ENCODE data around the gene MAP3K15. TPM values are rescaled to one million over a fixed set of nuclear protein-coding genes. Genes with fewer than 3 reads are reported as not detected.
"Not testable (repeated sequence)": the region's sequence is repeated elsewhere in the genome, so short reads cannot be mapped to it uniquely, and the experiment has no call there.

MAP3K15 gene
- total and polyA plus RNA-seq, 5 experiments from 2014 or later = 0.22 TPM; not detected in 4

- no peaks in the 10 kb centered on the region for H3K4me1 Mint-ChIP-seq
These were observed 67.2 kb downstream of the MAP3K15 start for GRCh38 chrX:19448077-19448476.

GRCh38 chrX:19446397-19446796, 68.9 kb downstream of the MAP3K15 start:
- Mint-ChIP-seq H3K4me1 (no peaks in the 10 kb centered on the region), H3K27me3 (peaks cover 0 to 3% (median 1%) of the 10 kb centered on the region in 5 donors), H3K27ac (no peak overlapping the region), H3K36me3 (no peaks in the 10 kb centered on the region), H3K9me3 (peaks cover 0 to 1% (median 0%) of the 10 kb centered on the region in 9 donors), H3K4me3 (no peak overlapping the region)
- DNase-seq (no peak), ATAC-seq (no peak)
- POLR2A ChIA-PET = no interaction called here

More at GRCh38 chrX:19448077-19448476, 67.2 kb downstream of the MAP3K15 start:
- peaks cover 0 to 3% (median 1%) of the 10 kb centered on the region in 5 donors for H3K27me3 Mint-ChIP-seq
- ATAC-seq (no peak), DNase-seq (no peak)
- peaks cover 0 to 4% (median 0%) of the 10 kb centered on the region in 9 donors for H3K9me3 Mint-ChIP-seq
- no peak overlapping the region for H3K4me3 Mint-ChIP-seq
- H3K36me3 Mint-ChIP-seq = no peaks in the 10 kb centered on the region
- no peak overlapping the region for H3K27ac Mint-ChIP-seq
- POLR2A ChIA-PET = no interaction called here

- H3K27ac Mint-ChIP-seq, DNase-seq, H3K36me3 Mint-ChIP-seq, POLR2A ChIA-PET, H3K9me3 Mint-ChIP-seq, H3K4me1 Mint-ChIP-seq, H3K4me3 Mint-ChIP-seq, ATAC-seq, H3K27me3 Mint-ChIP-seq: not testable (repeated sequence)
These were observed 69.5 kb downstream of the MAP3K15 start for GRCh38 chrX:19445772-19446171.

GRCh38 chrX:19443869-19444526, 71.3 kb downstream of the MAP3K15 start:
- H3K9me3 Mint-ChIP-seq = no peaks in the 10 kb centered on the region
- no peak overlapping the region for H3K4me3 Mint-ChIP-seq
- POLR2A ChIA-PET = no interaction called here
- DNase-seq (no peak), ATAC-seq (no peak)
- H3K36me3 Mint-ChIP-seq = no peaks in the 10 kb centered on the region
- H3K4me1 Mint-ChIP-seq = no peaks in the 10 kb centered on the region
- no peak overlapping the region for H3K27ac Mint-ChIP-seq
- peaks cover 0 to 5% (median 0%) of the 10 kb centered on the region in 5 donors for H3K27me3 Mint-ChIP-seq

GRCh38 chrX:19440713-19441112, 74.6 kb downstream of the MAP3K15 start:
- ATAC-seq = no peak
- POLR2A ChIA-PET = no interaction called here
- H3K9me3 Mint-ChIP-seq = peaks cover 0 to 5% (median 0%) of the 10 kb centered on the region in 9 donors

GRCh38 chrX:19422661-19423060, 92.6 kb downstream of the MAP3K15 start:
- H3K27me3 Mint-ChIP-seq, ATAC-seq, H3K4me1 Mint-ChIP-seq, DNase-seq, H3K27ac Mint-ChIP-seq, H3K4me3 Mint-ChIP-seq, H3K36me3 Mint-ChIP-seq, POLR2A ChIA-PET: not testable (repeated sequence)
- H3K9me3 Mint-ChIP-seq = peaks cover 0 to 25% (median 6%) of the 10 kb centered on the region in 9 donors

More at GRCh38 chrX:19440713-19441112, 74.6 kb downstream of the MAP3K15 start:
- Mint-ChIP-seq H3K4me3 (no peak overlapping the region), H3K27me3 (peaks cover 0 to 5% (median 3%) of the 10 kb centered on the region in 5 donors), H3K36me3 (peaks cover 0 to 10% (median 0%) of the 10 kb centered on the region in 3 donors), H3K27ac (no peak overlapping the region), H3K4me1 (peaks cover 0 to 2% (median 0%) of the 10 kb centered on the region in 4 donors)
- DNase-seq = no peak

GRCh38 chrX:19410259-19410658, 105.0 kb downstream of the MAP3K15 start:
- POLR2A ChIA-PET = no interaction called here
- Mint-ChIP-seq H3K4me3 (no peak overlapping the region), H3K27ac (no peak overlapping the region), H3K9me3 (peaks cover 0 to 9% (median 2%) of the 10 kb centered on the region in 9 donors), H3K36me3 (peaks cover 0 to 6% (median 0%) of the 10 kb centered on the region in 3 donors), H3K27me3 (peaks cover 5 to 19% (median 11%) of the 10 kb centered on the region in 5 donors), H3K4me1 (no peaks in the 10 kb centered on the region)
- no peak for DNase-seq
- ATAC-seq = no peak

- Mint-ChIP-seq H3K36me3 (no peaks in the 10 kb centered on the region), H3K9me3 (no peaks in the 10 kb centered on the region), H3K4me3 (no peak overlapping the region), H3K27me3 (peaks cover 0 to 8% (median 1%) of the 10 kb centered on the region in 5 donors), H3K4me1 (no peaks in the 10 kb centered on the region), H3K27ac (no peak overlapping the region)
- DNase-seq (no peak), ATAC-seq (no peak)
- POLR2A ChIA-PET = no interaction called here
These were observed 111.6 kb downstream of the MAP3K15 start for GRCh38 chrX:19403696-19404095.

- no peak for ATAC-seq
- no peaks in the 10 kb centered on the region for H3K36me3 Mint-ChIP-seq
- no peaks in the 10 kb centered on the region for H3K4me1 Mint-ChIP-seq
- no peak overlapping the region for H3K27ac Mint-ChIP-seq
- no peak for DNase-seq
- H3K4me3 Mint-ChIP-seq = no peak overlapping the region
- H3K27me3 Mint-ChIP-seq = peaks cover 0 to 7% (median 0%) of the 10 kb centered on the region in 5 donors
- POLR2A ChIA-PET = no interaction called here
- H3K9me3 Mint-ChIP-seq = peaks cover 0 to under 1% (median 0%) of the 10 kb centered on the region in 9 donors
These were observed 122.6 kb downstream of the MAP3K15 start for GRCh38 chrX:19392703-19393102.

- Mint-ChIP-seq H3K9me3 (peaks cover 0 to 4% (median 0%) of the 10 kb centered on the region in 9 donors), H3K4me1 (no peaks in the 10 kb centered on the region), H3K27me3 (peaks cover 0 to 7% (median 0%) of the 10 kb centered on the region in 5 donors), H3K27ac (no peak overlapping the region), H3K36me3 (no peaks in the 10 kb centered on the region), H3K4me3 (no peak overlapping the region)
- no peak for DNase-seq
- no peak for ATAC-seq
- POLR2A ChIA-PET = no interaction called here
These were observed 123.2 kb downstream of the MAP3K15 start for GRCh38 chrX:19392078-19392477.

GRCh38 chrX:19389227-19389845, 126.0 kb downstream of the MAP3K15 start:
- Mint-ChIP-seq H3K4me3 (no peak overlapping the region), H3K9me3 (peaks cover 0 to 4% (median 0%) of the 10 kb centered on the region in 9 donors), H3K27ac (no peak overlapping the region), H3K27me3 (no peaks in the 10 kb centered on the region), H3K4me1 (no peaks in the 10 kb centered on the region), H3K36me3 (no peaks in the 10 kb centered on the region)
- POLR2A ChIA-PET = no interaction called here
- no peak for ATAC-seq
- no peak for DNase-seq

GRCh38 chrX:19388741-19389140, 126.6 kb downstream of the MAP3K15 start:
- peaks cover 0 to 6% (median 0%) of the 10 kb centered on the region in 9 donors for H3K9me3 Mint-ChIP-seq
- no peak overlapping the region for H3K4me3 Mint-ChIP-seq
- DNase-seq (no peak), ATAC-seq (no peak)
- peaks cover 0 to 2% (median 2%) of the 10 kb centered on the region in 5 donors for H3K27me3 Mint-ChIP-seq
- H3K36me3 Mint-ChIP-seq = no peaks in the 10 kb centered on the region
- no peaks in the 10 kb centered on the region for H3K4me1 Mint-ChIP-seq
- H3K27ac Mint-ChIP-seq = no peak overlapping the region
- POLR2A ChIA-PET = no interaction called here

- no peaks in the 10 kb centered on the region for H3K36me3 Mint-ChIP-seq
- H3K4me1 Mint-ChIP-seq = no peaks in the 10 kb centered on the region
- no peak overlapping the region for H3K27ac Mint-ChIP-seq
- DNase-seq (no peak), ATAC-seq (no peak)
- no peak overlapping the region for H3K4me3 Mint-ChIP-seq
- peaks cover 0 to 6% (median 0%) of the 10 kb centered on the region in 9 donors for H3K9me3 Mint-ChIP-seq
- POLR2A ChIA-PET = no interaction called here
- peaks cover 0 to 2% (median 2%) of the 10 kb centered on the region in 5 donors for H3K27me3 Mint-ChIP-seq
These were observed 127.1 kb downstream of the MAP3K15 start for GRCh38 chrX:19388064-19388679.
